HG03558 (cell line): ENCODE data around the gene TNFRSF12A.
"Not testable (repeated sequence)": the region's sequence is repeated elsewhere in the genome, so short reads cannot be mapped to it uniquely, and the experiment has no call there.

ENCODE experiments used
- ATAC-seq: cut with Tn5 transposase; IDR thresholded peaks from one replicate; pipeline ENCODE4 v1.9.1; 2021; ENCODE audit warnings: moderate number of reproducible peaks; ENCODE audit not compliant: unreplicated experiment; ENCODE audit errors: extremely low read depth

The TNFRSF12A gene

DNA sequence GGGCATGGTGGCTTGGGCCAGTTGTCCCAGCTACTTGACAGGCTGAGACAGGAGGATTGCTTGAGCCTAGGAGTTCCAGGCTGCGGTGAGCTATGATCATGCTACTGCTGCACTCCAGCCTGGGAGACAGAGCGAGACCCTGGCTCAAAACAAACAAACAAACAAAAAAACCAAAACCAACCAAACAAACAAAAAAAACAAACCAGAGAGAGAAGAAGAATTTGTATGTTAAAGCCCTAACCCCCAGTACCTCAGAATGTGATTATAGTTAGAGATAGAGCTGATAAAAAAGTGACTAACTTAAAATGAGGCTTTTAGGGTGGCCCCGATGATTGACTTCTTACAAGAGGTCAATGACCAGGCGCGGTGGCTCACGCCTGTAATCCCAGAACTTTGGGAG, 24.5 kb downstream of the TNFRSF12A start:
- no peak for ATAC-seq

DNA sequence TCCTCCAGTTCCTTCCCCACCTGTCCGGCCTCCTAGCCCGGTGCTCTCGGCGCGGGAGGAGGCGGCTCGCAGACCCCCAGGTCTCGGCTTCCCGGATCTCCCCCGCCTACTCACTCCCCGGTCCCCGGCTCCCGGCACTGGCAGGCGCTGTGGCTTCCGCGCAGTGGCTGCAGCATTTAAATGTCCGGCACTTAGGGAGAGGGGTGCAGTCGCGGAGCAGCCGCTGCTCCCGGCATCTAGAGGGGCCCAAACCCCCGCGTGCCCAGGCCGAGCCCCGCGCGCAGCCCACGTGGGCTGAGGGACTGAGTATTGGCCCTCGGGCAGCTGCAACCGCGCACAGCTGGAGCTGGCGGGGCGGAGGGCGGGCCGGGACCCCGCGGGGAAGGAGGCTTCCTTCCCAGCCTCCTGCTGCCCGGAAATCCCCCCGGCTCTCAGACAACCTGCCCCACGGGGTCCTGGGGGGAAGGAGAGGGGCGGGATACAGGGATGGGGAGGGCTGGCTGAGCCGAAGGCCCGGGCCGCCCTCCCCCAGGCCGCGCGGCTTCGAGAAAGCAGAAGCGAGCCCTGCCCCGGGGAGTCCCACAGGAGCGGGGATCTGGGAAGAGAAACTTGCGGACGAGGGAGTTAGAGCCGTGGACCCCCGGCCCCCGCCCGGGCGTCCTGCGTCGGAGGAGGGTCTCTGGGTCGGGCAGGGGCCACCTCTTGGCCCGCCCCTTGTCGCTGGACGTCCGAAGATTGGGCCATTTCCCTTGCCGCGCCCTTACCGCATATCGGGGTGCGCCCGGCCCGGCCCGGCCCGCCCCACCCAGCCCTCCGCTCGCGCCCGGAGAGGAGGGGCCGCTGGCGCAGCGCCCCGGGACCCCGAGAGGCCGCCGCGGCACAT, 25.8 kb downstream of the TNFRSF12A start, which contains the start of gene MMP25:
Gene MMP25 (plus strand): TSS at position 804 of the 883 bp plus-strand sequence. CDS start 357 bp downstream, outside the sequence.
- no peak for ATAC-seq

DNA sequence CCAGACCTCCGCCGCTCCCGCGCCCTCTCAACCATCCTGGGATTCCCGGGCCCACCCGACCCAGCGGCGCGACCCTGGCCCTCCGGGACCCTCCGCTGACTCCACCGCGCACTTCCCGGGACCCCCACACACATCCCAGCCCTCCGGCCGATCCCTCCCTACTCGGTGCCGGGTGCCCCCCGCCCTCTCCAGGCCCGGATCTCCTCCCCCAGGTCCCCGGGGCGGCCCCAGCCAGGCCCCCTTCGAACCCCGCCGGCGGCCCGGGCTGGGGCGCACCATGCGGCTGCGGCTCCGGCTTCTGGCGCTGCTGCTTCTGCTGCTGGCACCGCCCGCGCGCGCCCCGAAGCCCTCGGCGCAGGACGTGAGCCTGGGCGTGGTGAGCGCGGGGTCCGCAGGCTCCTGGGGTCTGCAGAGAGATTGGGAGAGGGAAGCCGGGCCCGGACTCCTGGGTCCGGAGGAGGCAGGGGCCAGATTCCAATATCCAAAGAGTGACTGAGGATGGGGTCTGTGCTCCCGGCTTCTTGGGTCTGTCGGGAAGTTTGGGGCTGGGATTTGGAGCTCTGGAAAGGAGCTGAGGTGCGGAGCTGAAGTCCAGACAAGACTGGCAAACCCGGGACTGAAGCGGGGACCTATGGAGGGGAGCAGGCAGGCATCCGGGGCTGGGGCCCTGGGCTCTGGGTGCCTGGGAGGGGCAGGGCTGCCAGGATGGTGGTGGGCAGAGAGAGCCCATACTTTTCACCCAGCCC, 26.6 kb downstream of the TNFRSF12A start:
- ATAC-seq = no peak

- no peak for ATAC-seq
Observed at GRCh38 chr16:3047387-3047720, 27.2 kb downstream of the TNFRSF12A start.

- no peak for ATAC-seq
Observed at GRCh38 chr16:3049921-3050481, 29.8 kb downstream of the TNFRSF12A start.

DNA sequence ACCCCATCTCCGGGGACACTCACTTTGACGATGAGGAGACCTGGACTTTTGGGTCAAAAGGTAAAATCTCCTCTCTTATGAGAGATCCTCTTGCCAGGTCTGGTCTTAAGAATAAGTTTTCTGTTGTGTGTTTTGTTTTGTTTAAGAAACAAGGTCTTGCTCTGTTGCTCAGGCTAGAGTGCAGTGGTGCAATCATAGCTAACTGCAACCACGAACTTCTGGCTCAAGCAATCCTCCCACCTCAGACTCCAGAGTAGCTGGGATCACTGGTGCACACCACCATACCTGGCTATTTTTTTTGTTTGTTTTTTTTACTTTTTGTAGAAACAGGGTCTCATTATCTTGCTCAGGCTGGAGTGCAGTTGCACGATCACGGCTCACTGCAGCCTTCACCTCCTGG, 30.3 kb downstream of the TNFRSF12A start:
- no peak for ATAC-seq

DNA sequence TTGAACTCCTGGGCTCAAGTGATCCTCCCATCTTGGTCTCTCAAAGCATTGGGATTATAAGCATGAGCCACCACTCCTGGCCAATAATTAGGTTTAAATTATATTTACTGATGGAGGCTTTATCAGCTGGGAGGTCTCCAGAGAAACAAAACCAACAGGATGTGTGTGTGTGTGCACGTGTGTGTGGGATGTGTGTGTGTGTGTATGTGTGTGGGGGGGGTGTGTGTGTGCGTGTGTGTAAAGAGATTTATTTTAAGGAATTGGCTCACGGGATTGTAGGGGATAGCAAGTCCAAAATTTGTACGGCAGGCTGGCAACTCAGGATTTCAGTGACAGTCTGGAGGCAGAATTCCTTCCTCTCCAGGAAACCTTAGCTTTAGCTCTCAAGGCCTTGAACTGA, 30.8 kb downstream of the TNFRSF12A start:
- ATAC-seq = no peak

DNA sequence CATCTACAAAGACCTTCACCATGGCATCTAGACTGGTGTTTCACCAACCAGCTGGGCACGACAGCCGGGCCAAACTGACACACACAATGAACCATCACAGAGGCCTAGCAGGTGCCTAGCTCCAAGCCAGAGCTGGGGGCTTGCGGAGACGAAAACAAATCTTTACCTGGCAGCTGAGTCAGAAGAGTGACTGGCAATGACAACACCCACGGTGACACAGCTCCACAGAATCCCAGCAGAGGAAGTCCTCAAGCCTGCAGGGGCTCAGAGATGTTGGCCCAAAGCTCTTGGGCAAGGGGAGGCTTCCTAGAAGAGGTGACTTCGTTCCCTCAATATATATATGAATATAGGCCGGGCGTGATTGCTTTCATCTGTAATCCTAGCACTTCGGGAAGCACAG, 31.3 kb downstream of the TNFRSF12A start:
- ATAC-seq = no peak

- not testable (repeated sequence) for ATAC-seq
Observed at GRCh38 chr16:3052571-3053329, 32.6 kb downstream of the TNFRSF12A start.

DNA sequence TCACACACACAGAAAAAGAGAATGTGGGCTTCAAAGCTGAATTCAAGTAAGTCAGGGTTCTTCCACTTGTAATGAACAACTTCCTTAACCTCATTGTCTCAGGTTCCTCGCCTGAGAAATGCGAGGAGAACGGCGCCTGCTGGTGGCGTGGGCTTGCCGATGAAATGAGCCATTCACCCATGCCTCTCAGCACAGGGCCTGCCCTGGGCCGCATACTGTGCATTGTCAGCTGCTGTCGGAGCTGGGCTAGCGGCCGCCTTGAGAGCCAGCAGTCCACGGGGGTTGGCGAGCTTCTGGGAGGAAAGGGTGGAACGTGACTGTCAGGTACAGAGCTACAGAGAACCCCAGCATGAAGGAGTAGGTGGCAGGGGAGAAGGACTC, 33.2 kb downstream of the TNFRSF12A start:
- ATAC-seq = not testable (repeated sequence)

GRCh38 chr16:3054965-3055733, 35.0 kb downstream of the TNFRSF12A start:
- no peak for ATAC-seq

DNA sequence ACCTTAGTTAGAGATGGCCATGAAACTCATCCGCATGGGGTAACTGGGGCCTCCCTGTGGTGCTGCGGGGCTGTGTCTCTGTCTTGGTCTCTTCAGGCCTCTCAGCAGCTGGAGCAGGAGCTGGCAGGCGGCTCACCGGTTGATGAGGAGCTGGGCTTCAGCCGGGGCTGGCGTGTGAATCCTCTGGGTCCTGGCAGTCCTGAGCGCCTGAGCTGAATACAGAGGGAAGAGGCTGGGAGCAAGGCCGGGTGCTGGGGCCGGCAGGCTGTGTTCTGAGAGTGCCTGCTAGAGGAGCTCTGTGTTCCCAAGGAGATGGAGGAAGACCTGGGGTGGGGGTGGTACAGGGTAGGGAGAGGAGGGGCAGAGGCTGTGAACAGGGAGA, 35.6 kb downstream of the TNFRSF12A start:
- ATAC-seq = not testable (repeated sequence)

GRCh38 chr16:3056336-3057180, 36.4 kb downstream of the TNFRSF12A start:
- no peak for ATAC-seq

DNA sequence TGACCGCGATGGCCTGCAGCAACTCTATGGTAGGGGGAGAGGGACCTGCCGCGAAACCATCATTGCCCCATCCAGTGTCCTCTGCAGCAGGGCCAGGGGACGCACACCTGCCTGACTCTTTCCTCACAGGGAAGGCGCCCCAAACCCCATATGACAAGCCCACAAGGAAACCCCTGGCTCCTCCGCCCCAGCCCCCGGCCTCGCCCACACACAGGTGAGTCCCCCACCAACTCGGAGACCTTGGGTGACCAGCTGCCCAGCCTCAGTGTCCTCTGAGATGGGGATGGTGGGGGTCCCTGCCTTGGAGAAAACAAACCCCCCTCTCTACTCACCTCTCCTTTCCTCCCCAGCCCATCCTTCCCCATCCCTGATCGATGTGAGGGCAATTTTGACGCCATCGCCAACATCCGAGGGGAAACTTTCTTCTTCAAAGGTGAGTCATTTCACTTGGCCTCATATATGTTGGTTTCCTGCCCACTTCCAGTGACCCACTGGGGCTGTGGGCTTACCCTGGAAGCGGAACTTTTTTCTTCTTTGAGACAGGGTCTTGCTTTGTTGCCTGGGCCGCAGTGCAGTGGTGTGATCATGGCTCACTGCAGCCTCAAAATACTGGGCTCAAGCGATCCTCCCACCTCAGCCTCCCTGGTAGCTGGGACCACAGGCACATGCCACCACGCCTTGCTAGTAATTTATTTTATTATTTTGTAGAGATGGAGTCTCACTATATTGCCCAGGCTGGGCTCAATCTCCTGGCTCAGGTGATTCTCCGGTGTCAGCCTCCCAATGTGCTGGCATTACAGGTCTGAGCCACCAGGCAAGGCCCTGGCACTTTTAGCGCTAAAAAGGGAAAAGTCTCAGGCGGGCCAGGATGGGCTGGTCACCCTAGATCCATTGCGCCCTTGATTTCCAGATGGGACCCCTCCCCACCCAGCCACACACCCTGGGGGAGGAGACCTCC, 37.3 kb downstream of the TNFRSF12A start:
- ATAC-seq = no peak

DNA sequence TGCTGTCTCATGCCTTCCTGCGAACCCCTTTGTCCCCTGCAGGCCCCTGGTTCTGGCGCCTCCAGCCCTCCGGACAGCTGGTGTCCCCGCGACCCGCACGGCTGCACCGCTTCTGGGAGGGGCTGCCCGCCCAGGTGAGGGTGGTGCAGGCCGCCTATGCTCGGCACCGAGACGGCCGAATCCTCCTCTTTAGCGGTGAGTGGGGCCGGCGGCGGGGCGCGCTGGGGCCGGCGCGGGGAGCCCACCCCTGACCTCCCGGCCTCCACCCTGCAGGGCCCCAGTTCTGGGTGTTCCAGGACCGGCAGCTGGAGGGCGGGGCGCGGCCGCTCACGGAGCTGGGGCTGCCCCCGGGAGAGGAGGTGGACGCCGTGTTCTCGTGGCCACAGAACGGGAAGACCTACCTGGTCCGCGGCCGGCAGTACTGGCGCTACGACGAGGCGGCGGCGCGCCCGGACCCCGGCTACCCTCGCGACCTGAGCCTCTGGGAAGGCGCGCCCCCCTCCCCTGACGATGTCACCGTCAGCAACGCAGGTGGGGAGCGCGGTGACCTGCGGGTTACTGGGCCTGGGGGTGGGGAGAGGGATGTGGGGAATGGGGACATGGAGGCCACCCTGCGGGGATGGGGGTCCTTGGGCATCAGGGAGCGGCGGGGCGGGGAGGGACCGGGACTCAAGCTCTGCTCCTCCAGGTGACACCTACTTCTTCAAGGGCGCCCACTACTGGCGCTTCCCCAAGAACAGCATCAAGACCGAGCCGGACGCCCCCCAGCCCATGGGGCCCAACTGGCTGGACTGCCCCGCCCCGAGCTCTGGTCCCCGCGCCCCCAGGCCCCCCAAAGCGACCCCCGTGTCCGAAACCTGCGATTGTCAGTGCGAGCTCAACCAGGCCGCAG, 38.2 kb downstream of the TNFRSF12A start:
- no peak for ATAC-seq

- ATAC-seq = no peak
Observed at GRCh38 chr16:3059041-3059722, 39.0 kb downstream of the TNFRSF12A start.
